ENCODE measurements around the gene PFKP.

PFKP gene

GRCh38 chr10:3148041-3148440 lies 80.7 kb downstream of the PFKP start:
- H3K4me3 ChIP-seq (ENCODE audit: low read depth, low read length): no peak overlapping the region
- no peak for TF ChIP-seq CTCF (IDR thresholded peaks at IDR 0.05; ENCODE audit: low read depth, low read length)
- DNase-seq (ENCODE audit: low read depth, low spot score): no peak
- in situ Hi-C loops (cut with HindIII; ENCODE audit: low sequenced_read_pairs): no loop called here

GRCh38 chr10:3148994-3149393 lies 81.6 kb downstream of the PFKP start:
- H3K4me3 ChIP-seq (ENCODE audit: low read depth, low read length): no peak overlapping the region
- no peak for DNase-seq (ENCODE audit: low read depth, low spot score)
- in situ Hi-C loops (cut with HindIII; ENCODE audit: low sequenced_read_pairs): no loop called here
- no peak for TF ChIP-seq CTCF (IDR thresholded peaks at IDR 0.05; ENCODE audit: low read depth, low read length)

GRCh38 chr10:3149918-3150317 lies 82.6 kb downstream of the PFKP start:
- no peak overlapping the region for H3K4me3 ChIP-seq (ENCODE audit: low read depth, low read length)
- DNase-seq (ENCODE audit: low read depth, low spot score): no peak
- no peak for TF ChIP-seq CTCF (IDR thresholded peaks at IDR 0.05; ENCODE audit: low read depth, low read length)
- in situ Hi-C loops (cut with HindIII; ENCODE audit: low sequenced_read_pairs): no loop called here

- in situ Hi-C loops (cut with HindIII; ENCODE audit: low sequenced_read_pairs): no loop called here
- no peak for DNase-seq (ENCODE audit: low read depth, low spot score)
- TF ChIP-seq CTCF (IDR thresholded peaks at IDR 0.05; ENCODE audit: low read depth, low read length): no peak
- no peak overlapping the region for H3K4me3 ChIP-seq (ENCODE audit: low read depth, low read length)
Observed at GRCh38 chr10:3150366-3150765, 83.0 kb downstream of the PFKP start.

- DNase-seq (ENCODE audit: low read depth, low spot score): no peak
- H3K4me3 ChIP-seq (ENCODE audit: low read depth, low read length): no peak overlapping the region
- no peak for TF ChIP-seq CTCF (IDR thresholded peaks at IDR 0.05; ENCODE audit: low read depth, low read length)
- in situ Hi-C loops (cut with HindIII; ENCODE audit: low sequenced_read_pairs): no loop called here
Observed at GRCh38 chr10:3150961-3151360, 83.6 kb downstream of the PFKP start.

GRCh38 chr10:3151889-3152565 lies 84.7 kb downstream of the PFKP start:
- DNase-seq (ENCODE audit: low read depth, low spot score): no peak
- TF ChIP-seq CTCF (IDR thresholded peaks at IDR 0.05; ENCODE audit: low read depth, low read length): no peak
- H3K4me3 ChIP-seq (ENCODE audit: low read depth, low read length): no peak overlapping the region
- in situ Hi-C loops (cut with HindIII; ENCODE audit: low sequenced_read_pairs): no loop called here

All from astrocyte of the spinal cord (primary cell).